ENCODE measurements around the gene PIWIL1.
A peak's percentile ranks its signal among the peaks of the same experiment; 100 is the strongest.

PIWIL1 gene

DNA sequence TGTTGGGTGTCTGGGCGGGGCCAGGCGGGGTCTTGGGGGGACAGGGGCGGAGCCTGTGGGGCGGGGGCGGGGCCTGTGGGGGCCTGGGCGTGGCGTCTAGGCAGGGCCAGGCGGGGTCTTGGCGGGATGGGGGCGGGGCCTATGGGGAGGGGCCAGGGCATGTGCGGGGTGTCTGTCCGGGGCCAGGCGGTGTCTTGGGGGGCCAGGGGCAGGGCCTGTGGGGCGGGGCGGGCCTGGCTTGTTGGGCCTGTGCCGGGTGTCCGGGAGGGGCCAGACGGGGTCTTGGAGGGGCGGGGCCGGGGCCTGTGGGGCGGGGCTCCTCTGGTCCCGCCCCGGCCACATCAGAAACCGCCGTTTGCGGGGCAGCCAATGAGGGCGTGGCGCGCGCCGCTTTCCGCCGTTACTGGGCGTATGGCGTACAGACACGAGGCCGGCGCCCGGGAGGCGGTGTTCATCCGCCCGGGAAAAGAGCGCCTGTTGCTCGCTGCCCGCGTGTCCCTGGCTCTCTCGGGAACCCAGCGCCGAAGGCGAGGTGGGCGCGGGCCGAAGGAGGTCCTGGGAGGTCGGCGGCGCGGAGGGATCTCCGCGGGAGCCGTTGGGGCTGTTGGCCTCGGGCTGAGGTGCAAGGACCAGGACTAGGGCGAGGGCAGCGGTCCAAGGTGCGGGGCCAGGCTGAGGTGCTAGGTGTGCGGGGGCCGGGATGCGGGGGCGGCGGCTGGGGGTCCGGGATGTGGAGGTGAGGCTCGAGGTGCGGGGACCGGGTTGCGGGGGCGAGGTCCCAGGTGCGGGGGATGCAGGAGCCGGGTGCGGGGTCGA, at the start of gene PIWIL1:
TSS of gene PIWIL1 (plus strand) at position 400 of the 816 bp plus-strand sequence. CDS start 4,705 bp downstream, outside the sequence.
- no peak for DNase-seq

DNA sequence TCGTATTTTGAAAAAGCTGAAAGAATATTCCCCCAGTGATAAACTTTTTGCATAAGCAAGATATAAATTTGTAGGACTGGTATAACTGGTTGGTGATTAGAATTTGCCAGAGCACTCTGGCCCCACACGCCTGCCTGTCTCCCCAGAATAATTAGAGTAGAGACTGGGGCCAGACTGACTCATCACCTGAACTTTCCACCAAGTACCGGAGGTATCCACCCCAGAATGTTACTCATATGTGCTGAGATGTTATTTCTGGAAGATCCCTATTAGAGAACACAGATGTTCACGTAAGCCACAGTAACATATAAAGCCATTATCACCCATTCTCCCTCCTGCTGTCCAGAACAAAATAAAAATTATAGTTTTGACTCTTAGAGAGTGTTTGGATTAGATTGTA, 49.5 kb upstream of the PIWIL1 start:
- DNase-seq, result no peak

DNA sequence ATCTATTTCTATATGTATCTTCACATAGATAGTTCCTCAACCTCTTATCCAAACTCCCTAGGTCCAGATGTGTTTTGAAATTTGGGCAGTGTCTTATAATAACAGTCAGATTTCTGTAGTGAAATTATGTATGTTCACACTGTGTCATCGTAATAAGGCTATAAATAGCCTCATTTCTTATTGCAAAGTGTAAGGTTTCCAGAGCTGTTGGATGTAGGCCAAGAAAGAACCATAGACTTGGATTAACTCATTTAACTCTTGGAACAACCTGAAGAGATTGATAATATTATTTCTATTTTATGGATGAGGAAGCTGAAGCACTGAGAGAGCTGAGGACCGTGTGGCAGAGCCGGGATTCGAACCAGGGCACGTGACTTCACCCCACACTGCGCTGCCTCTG, 49.0 kb upstream of the PIWIL1 start:
- DNase-seq, result no peak

DNA sequence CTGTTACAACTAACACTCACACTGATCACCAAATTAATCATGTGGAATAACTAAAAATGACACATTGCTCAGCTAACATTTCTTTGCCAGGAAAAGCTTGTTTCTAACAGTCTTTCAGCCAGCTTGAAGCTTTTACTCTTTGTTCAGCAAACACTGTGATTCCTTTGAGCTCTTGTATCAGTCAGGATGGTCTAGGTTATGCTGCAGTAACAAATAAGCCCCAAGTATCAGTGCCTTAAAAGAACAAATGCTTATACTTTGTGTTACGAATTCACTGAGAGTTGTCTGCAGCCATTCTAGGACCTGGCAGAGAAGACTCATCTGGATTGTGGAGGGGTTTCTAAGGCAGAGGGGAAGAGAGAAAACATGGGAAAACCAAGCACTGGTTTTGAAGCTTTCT, 47.6 kb upstream of the PIWIL1 start:
- no peak for DNase-seq

DNA sequence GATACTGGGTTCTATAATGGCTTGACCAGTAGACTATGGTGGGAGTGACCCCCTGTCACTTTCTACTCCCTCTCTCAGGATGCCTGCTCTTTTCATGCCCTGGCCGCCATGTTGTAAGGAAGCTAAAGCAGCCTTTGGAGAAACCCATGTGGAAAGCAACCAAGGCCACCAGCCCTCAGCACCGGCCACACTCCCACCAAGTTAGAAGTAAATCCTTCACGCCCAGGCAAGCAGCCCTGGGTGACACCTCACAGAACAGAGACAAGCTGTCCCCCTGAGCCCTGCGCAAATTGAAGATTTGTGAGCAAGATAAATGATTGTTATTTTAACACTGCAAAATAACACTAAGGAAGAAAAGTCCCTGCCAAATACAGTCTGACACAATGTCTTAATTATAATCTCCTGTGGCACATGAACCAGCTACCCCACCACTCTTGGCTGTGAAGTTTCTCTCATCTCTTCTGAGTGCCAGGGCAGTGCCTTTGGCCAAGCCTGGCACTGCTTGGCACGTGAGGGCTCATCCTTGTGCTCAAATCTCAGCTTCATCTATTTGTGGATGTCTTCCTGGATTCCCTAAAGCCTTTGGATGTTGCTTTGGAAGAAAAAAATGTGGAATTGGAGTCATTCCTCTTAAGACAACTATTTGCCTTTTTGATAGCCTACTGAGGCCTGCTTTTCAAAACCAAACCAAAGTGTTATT, 39.2 kb upstream of the PIWIL1 start:
- no peak for DNase-seq

DNA sequence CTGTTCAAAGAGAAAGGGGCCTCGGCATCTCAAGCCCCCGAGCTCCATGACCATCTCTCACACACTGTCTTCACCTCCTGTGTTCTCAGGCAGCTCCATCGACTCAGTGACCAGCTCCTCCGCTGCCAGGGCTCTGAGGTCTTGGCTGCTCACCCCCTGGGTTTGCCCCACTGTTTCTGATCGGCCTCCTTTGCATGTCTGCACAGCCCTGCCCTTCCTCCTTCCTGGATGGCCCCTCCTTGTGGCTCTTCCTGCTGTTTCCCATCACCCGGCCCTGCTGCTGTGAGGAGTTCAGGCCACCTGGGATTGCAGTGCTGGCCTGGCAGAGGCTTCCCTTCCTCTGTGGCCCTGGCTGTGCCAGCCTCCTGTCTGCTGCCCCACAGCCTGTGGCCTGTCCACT, 38.1 kb upstream of the PIWIL1 start:
- DNase-seq, result no peak

DNA sequence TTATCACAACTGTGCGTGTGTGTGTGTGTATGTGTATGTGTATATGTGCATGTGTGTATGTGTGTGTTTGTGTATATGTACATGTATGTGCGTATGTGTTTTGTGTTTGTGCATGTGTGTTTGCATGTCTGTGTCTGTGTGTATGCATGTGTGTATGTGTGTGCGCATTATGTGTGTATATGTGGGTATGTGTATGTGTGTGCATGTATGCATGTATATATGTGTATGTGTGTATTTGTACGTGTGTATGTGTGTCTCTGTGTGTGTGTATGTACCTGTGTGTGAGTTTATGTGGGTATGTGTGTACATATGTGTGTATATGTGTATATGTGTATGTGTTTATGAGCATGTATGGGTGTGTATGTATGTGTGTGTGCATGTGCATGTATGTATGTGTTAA, 37.6 kb upstream of the PIWIL1 start:
- no peak for DNase-seq

DNA sequence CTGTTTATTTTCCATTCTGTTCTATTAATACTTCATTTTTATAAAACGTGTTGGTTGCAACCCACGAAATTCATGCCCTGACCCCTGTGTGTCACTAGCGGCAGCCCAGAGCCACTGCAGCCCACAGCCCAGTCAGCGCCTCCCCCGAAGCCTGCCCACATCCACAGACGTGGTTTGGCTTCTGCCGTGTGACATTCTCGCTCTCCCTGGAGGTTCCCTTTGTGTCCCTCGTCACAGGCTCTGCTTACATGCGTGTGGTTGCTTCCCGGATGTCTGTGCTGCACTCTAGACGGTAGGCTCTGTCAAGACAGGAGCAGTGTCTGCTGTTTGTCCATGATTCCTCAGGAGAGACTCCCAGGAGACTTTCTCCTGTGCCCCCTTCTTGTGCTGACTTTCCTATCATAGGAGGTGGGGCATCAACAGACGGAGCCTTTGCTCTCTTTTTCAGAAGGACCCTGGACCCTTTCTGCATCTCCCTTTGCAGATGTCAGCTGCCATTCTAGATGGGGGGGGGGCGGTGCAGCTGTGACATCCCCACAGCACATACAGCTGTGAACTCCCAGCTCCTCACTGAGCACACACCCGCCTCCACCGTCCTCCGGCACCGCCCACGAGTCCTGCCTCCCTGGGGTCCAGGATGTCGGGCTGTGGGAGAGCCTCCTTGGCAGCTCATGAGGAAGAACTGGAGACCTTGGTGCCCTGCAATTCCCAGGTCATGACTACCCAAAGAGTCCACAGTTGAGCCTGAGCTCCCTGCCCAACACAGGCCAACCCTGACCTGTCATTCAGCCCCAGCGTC, 36.8 kb upstream of the PIWIL1 start:
- no peak for DNase-seq

DNA sequence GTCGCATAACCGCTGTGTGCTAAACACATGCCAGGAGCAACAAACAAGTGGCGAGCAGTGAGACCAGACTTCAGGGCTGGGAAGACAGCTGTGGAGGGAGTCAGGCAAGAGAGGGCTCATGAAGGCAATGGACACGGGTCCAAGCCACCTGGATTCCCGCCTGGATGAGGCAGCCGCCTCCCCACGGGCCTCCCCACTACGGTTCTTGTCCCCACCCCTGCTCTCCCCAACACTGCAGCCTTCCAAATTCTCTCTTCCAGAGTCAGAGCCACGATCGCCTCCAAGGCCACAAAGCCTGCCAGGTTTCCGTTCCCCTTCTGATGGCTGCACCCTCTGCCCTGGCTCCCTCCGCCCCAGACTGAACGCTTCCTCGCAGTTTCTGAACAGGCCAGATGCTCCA, 36.1 kb upstream of the PIWIL1 start:
- no peak for DNase-seq

DNA sequence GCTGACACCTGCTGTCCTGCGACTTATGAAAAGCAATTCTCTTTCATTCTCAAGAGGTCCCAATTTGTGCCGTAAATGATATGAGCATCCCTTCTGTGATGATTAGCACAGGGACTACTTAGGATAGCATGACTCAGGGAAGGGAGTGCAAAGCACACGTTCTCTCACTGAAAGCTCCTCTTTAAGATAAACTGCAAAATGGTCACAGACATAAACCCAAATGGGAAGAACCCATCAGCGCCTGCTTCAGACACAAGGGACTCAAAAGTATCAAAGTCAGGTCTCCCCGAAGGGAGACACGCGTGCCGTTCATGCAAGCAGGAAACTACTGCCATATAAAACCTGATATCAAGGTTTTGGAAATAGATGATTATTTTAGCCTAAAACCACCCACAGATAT, 33.9 kb upstream of the PIWIL1 start:
- DNase-seq, result no peak

DNA sequence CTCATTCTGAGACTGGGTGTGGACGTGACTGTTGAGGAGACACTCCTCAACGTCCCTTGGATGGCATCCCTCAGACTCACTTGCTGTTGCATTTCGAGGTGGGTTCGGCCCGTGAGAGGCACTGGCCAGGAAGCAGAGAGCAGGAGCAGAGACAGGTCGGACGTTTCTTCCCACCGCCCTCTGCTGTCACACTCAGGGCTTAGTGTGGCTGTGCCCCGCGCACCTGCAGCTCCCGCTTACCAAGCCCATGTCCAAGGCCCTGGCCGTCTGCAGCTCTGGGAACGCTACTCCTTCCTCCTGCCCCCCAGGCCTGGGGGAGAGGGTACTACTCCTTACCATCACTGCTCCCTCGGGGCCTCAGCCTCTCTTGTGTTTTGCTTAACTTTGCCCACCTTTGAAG, 29.8 kb upstream of the PIWIL1 start:
- DNase-seq, result no peak

DNA sequence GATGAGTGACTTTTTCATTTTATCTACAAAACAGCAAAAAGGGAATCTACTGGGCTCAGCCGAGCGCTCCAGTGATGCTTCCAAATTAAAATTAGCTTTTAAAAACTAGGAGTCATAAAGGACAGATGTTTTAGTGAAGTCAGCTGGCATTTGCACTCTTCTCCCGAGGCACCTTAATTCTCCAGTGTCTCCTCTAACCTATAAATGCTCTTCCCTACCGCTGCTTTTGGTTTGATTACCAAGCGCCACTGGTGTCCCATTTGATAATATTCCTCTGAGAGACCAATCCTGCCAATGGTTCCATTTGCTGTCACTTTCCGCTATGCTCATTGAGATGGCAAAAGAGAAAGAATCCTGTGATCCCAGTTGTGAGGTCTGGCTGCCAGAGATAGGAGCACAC, 29.3 kb upstream of the PIWIL1 start:
- DNase-seq, result no peak

DNA sequence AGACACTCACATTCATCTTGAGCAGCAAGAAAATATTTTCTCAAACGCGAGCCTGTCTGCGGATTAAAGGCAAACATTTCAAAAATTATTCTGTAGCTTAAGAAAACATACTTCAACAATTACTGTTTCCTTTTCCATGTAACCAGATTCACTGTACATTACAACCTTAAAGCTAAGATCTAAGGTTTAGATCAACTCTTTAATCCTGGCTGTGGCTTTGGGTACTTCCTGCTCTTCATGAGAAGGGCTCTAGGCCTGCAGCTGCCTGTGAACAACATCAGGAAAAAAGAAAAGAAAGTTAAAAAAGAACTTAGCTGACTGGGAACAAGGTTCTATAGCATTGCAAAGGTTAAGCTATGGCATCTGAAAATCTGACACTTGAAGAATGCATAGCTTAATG, 21.4 kb upstream of the PIWIL1 start:
- DNase-seq, result no peak

DNA sequence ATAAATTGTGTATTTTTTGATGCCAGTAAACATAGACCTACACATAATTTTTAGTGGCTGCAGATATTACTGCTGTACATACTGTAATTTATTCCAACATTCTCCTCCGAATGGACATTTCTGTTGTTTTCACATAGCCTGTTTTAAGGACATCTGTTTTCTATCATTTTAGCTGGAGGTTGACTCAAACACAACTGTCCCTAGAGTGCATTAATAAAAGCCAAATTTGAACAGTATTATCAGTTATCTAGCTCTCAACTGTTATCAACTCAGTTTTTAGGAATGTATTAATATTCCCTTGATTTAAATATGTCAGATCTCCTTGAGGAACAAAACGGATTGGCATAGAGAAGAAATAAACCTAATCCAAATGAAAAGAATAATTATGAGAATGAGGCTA, 17.2 kb upstream of the PIWIL1 start:
- no peak for DNase-seq

DNA sequence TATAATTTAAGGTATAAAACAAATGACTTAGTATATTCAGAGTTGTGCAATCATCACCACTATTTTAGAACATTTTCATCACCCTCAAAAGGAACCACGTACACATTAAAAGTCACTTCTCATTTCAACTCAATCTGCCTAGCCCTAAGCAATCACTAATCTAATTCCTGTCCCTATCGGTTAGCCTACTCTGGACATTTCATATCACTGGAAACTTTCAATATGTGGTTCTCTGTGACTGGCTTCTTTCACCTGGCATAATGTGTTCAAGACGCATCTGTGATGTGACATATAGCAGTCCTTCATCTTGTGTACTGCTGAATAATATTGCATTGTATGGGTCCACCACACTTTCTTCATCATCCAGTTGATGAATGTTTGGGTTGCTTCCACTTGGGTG, 15.4 kb upstream of the PIWIL1 start:
- DNase-seq, result no peak

DNA sequence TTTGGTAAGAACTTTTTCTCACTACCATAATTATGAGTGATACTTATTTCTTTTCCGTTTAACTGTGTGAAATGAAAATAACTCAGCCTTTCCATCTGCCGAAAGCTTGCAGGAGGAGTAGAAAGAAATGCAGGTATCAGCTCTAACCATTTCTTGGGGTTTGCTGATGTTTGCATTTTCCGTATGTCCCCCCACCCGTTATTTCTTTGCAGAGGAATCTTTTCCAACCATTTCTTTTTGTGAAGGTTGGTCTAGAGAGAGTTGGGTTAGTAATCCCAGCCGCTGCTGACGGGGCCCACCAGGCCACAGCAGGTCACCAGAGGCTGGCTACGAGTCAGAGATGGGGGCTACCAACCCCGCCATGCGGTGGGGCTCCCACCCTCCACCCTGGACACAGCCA, 7.0 kb upstream of the PIWIL1 start:
- DNase-seq, result no peak

DNA sequence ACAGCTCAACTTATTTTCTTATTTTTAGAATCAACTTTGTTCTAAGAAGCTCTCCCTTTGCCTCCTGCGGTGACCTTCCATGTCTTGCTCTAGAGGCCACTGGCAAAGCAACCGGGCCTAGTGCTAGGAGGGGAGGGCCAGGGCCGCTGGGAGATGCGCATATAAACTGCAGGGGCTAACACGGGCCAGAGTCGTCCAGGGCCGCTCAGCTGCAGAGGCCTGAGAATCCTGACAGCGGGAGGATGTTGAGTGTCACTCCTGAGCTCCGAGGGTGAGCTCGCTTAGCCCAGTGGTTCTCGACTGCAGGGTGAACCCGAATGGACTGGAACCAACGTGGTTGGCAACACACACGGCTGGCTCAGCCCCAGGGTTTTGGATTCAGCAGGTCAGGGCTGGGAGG, 6.5 kb upstream of the PIWIL1 start:
- no peak for DNase-seq

DNA sequence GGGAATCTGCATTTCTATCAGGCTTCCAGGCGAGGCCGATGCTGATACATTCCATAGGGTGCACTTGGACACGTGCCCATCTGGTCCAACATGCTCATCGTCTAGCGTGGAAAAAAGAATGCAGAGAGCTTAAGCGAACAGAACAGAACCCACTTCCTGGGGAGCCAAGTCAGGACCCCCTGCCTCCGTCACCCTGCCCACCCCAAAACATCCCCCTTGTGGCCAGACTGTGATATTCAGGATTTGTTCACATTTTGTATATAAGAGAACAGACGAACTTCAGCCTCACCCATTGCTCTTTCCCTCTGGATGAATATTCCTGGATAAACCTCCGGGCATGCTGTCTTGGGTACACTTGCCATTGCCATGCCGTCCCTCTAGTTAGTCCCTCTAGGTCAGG, 4.3 kb upstream of the PIWIL1 start:
- no peak for DNase-seq

DNA sequence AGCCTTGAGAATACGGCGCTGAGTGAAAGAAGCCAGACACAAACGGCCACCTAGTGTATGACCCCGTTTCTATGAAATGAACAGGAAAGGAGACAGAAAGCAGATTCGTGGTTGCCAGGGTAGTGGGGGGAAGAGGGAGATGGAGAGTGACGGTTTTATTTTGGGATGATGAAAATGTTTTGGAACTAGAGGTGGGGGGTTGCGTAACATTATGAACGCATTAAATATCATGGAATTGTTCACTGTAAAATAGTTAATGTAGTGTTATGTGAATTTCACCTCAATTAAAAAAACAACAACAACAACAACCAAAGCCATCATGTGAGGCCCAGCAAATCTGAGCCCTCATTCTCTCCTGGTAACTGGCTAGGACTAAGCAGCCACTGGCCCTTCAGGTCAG, 3.3 kb upstream of the PIWIL1 start:
- DNase-seq, result no peak

DNA sequence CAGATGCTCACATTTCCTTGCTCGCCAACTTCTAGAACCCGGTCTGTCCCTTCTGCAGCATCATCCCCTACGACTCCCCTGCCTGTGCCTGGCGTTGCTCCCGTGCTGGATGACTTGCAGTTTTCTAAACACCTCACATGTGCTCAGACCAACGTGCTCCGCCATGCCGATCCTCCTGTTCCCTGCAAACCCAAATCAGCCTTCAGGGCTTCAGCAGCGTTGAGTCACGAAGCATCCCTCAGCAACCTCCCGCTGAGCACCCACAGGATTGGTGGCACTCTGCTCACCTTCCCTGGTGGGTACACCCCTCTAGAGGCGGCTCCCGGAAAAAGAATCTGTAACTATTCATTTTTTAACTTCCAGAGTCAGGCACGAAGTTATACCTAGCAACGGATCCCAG, 2.8 kb upstream of the PIWIL1 start:
- no peak for DNase-seq

DNA sequence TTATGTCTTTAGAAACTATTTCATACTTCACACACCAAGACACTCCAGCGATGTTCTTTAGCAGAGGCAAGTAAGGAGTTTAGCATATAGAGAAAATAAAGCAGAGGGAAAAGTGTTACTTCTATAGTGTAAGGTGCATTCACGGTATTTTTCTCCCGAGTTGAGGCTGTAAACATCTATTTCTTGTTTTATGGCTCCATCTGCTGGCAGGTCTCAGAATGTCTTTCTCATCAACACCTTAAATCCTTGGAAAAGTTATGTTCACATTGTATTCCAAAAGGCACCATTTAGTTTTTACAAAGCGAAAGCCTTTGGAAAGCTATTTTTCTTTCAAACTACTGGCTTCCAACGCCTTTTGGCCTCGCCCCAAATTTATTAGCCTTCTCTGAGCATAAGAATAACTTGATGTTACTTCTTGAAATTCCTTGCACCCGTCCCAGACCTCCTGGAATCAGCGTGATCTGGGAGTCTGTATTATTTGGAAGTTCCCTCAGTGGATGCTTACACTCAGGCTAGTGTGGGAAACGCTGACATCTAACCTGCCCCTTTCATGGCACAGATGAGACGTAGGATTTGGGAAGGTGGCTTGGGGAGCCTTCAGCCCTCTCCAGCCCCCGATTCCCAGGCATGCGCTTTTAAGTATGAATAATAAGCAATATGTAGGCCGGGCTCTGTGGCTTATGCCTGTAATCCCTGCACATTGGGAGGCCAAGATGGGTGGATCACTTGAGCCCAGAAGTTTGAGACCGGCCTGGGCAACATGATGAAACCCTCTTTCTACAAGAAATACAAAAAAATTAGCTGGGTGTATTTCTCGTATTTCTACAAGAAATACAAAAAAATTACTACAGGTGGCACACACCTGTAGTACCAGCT, 1.9 kb upstream of the PIWIL1 start:
- DNase-seq, result peak; percentile 71

DNA sequence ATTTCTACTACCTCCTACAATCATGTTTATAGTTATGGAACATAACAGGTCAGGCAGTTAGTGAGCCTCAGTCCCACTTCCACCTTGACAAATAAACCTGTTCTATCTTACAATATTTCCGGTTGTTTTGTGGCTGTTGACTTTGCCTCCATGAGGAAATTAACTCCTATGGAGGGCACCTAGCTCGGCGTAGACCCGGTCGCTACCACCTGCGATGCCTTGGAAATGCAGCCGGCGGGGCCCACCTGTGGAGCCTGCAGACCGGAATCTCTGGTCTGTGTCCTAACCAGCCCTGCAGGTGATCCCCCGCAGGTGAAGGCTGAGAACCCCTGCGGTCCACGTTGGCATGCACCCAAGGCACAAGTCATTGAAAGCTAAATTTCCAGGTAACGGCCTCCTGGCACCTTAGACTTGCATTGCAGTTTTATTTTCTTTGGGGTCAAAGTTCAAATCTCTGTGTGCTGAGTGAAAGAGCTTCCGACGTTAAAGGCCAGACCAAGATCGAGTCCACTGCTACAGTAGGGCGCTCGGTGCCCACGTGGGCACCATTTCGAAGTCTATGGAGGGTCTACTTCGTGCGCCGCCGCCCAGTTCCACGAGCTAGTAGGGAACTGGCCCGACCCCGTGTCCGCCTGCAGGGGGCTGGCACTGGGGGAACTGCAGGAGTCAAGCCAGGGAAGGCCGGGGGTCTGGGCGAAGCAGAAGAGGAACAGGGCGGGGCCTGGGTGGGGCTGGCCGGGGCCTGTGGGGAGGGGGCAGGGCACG, 782 bp upstream of the PIWIL1 start:
- no peak for DNase-seq
